ENCODE results near the gene TIGD2. TPM values are rescaled to one million over a fixed set of nuclear protein-coding genes. Genes with fewer than 3 reads are reported as not detected.

The TIGD2 gene
- total and polyA plus RNA-seq, 2 of the 13 experiments (the other 11 are each of a cell fraction or from before 2014, with no cell fraction given): 3.1 to 15.5 TPM

DNA sequence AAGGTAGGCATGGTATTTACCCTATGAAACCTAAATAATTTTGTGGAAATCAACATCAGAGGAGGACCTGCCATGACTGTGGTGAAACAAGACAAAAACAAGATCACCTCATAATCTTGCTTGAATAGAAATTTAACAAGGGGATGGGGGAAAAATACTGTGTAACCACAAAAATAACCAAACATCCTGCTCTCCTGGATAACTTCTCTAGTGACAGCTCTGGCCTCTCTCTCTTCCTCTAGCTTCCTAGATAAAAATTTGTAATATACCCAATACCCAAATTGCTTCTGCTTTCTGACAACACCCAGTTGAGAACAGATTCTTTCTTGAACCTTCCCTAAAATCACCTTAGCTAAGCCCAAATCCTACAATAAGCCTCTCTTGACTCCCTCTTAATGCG lies 11.9 kb upstream of the TIGD2 start:
- no peak overlapping the region for H3K4me3 ChIP-seq (replicated peaks in 1 of 3; ENCODE audit: insufficient read depth in 1 of 3, low read depth in 2 of 3, low read length in 3 of 3)
- intact Hi-C loops (cut with micrococcal nuclease; ENCODE audit: unreplicated experiment) (no loop called here), in situ Hi-C loops (cut with HindIII; ENCODE audit: extremely low pct_ligation_motif_present, low pct_unique_long_range_greater_than_20kb) (no loop called here)
- no peaks in the 10 kb centered on the region for H3K79me2 ChIP-seq (ENCODE audit: insufficient read depth, low read length)
- no peak for FAIRE-seq
- no peak for DNase-seq (ENCODE audit: low spot score)
- H3K27me3 ChIP-seq (ENCODE audit: control insufficient read depth in 1 of 2, insufficient read depth in 2 of 2, low read length in 2 of 2): no peaks in the 10 kb centered on the region; a peak in 1 of 5 replicates
- ATAC-seq: no peak
- H3K36me3 ChIP-seq (replicated peaks in 1 of 2; ENCODE audit: control insufficient read depth in 1 of 2, insufficient read depth in 2 of 2, low read length in 2 of 2): no peaks in the 10 kb centered on the region
- H3K9me3 ChIP-seq (ENCODE audit: low read length): no peaks in the 10 kb centered on the region
- H4K20me1 ChIP-seq (ENCODE audit: insufficient read depth, low read length): no peaks in the 10 kb centered on the region
- H3K4me2 ChIP-seq (ENCODE audit: low read depth, low read length): no peak overlapping the region
- WGBS (ENCODE audit: low lambda C conversion rate): 44% methylated on average over 1 of the region's 1 CpG
- H3K9ac ChIP-seq (ENCODE audit: insufficient read depth, low read depth, low read length): no peak overlapping the region
- no peak overlapping the region for H2AFZ ChIP-seq (ENCODE audit: low read length)
- no peaks in the 10 kb centered on the region for H3K4me1 ChIP-seq (ENCODE audit: insufficient read depth, low read length)
- ChIA-PET CTCF (ENCODE audit: low intra/inter-chr PET ratio, low total read pairs) (no interaction called here), POLR2A (no interaction called here)
- H3K27ac ChIP-seq (ENCODE audit: extremely low read length, insufficient read depth, low read length): no peak overlapping the region
- TF ChIP-seq ZNF747 (CRISPR knock-in tag; IDR thresholded peaks at IDR 0.05; ENCODE audit: borderline replicate concordance) (no peak), BRCA1 (CRISPR knock-in tag; IDR thresholded peaks at IDR 0.05) (no peak), SRSF4 (IDR thresholded peaks at IDR 0.05; ENCODE audit: low read depth, low read length, poor library complexity, severe bottlenecking) (no peak), RARA (CRISPR knock-in tag; IDR thresholded peaks at IDR 0.05) (no peak), ZNF792 (CRISPR knock-in tag; IDR thresholded peaks at IDR 0.05) (no peak), ZNF556 (CRISPR knock-in tag; IDR thresholded peaks at IDR 0.05; ENCODE audit: borderline replicate concordance) (no peak), PRPF4 (IDR thresholded peaks at IDR 0.05; ENCODE audit: low read depth, low read length, poor library complexity, severe bottlenecking) (no peak), RAD51 (IDR thresholded peaks at IDR 0.05; ENCODE audit: borderline replicate concordance) (no peak), MIXL1 (CRISPR knock-in tag; IDR thresholded peaks at IDR 0.05) (no peak), ZMYM2 (CRISPR knock-in tag; IDR thresholded peaks at IDR 0.05) (no peak), ZSCAN12 (CRISPR knock-in tag; IDR thresholded peaks at IDR 0.05) (no peak), RXRA (CRISPR knock-in tag; IDR thresholded peaks at IDR 0.05) (no peak), SAP130 (CRISPR knock-in tag; IDR thresholded peaks at IDR 0.05; ENCODE audit: low read depth) (no peak), SRF (IDR thresholded peaks at IDR 0.05; ENCODE audit: low read depth, low read length) (no peak), ATRX (CRISPR knock-in tag; IDR thresholded peaks at IDR 0.05; ENCODE audit: borderline replicate concordance) (no peak), SIN3B (IDR thresholded peaks at IDR 0.05; ENCODE audit: low read length) (no peak)
- TF ChIP-seq, protein P1, sequence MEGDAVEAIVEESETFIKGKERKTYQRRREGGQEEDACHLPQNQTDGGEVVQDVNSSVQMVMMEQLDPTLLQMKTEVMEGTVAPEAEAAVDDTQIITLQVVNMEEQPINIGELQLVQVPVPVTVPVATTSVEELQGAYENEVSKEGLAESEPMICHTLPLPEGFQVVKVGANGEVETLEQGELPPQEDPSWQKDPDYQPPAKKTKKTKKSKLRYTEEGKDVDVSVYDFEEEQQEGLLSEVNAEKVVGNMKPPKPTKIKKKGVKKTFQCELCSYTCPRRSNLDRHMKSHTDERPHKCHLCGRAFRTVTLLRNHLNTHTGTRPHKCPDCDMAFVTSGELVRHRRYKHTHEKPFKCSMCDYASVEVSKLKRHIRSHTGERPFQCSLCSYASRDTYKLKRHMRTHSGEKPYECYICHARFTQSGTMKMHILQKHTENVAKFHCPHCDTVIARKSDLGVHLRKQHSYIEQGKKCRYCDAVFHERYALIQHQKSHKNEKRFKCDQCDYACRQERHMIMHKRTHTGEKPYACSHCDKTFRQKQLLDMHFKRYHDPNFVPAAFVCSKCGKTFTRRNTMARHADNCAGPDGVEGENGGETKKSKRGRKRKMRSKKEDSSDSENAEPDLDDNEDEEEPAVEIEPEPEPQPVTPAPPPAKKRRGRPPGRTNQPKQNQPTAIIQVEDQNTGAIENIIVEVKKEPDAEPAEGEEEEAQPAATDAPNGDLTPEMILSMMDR (CRISPR knock-in tag; IDR thresholded peaks at IDR 0.05): no peak
- TF ChIP-seq, protein P2, sequence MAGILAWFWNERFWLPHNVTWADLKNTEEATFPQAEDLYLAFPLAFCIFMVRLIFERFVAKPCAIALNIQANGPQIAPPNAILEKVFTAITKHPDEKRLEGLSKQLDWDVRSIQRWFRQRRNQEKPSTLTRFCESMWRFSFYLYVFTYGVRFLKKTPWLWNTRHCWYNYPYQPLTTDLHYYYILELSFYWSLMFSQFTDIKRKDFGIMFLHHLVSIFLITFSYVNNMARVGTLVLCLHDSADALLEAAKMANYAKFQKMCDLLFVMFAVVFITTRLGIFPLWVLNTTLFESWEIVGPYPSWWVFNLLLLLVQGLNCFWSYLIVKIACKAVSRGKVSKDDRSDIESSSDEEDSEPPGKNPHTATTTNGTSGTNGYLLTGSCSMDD (CRISPR knock-in tag; IDR thresholded peaks at IDR 0.05): no peak
- BruUV-seq (replicated peaks): no TSS peak

Measured in HepG2 (cell line).